Measurements from ENCODE around the gene SCNN1B.
"Not testable (repeated sequence)": the region's sequence is repeated elsewhere in the genome, so short reads cannot be mapped to it uniquely, and the experiment has no call there.

Gene SCNN1B

GRCh38 chr16:23378256-23378655 lies 76.2 kb downstream of the SCNN1B start:
- DNase-seq (ENCODE audit: low read depth in 2 of 2, low spot score in 1 of 2) = no peak

GRCh38 chr16:23378921-23379320 lies 76.8 kb downstream of the SCNN1B start:
- no peak for DNase-seq (ENCODE audit: low read depth in 2 of 2, low spot score in 1 of 2)

GRCh38 chr16:23379707-23380106 lies 77.6 kb downstream of the SCNN1B start:
- DNase-seq (ENCODE audit: low read depth in 2 of 2, low spot score in 1 of 2) = no peak

GRCh38 chr16:23380501-23380951 lies 78.4 kb downstream of the SCNN1B start:
- no peak for DNase-seq (ENCODE audit: low read depth in 2 of 2, low spot score in 1 of 2)

GRCh38 chr16:23381702-23382101 lies 79.6 kb downstream of the SCNN1B start:
- not testable (repeated sequence) for DNase-seq (ENCODE audit: low read depth in 2 of 2, low spot score in 1 of 2)

- DNase-seq (ENCODE audit: low read depth in 2 of 2, low spot score in 1 of 2) = no peak
Measured at GRCh38 chr16:23382279-23382678, 80.2 kb downstream of the SCNN1B start.

- DNase-seq (ENCODE audit: low read depth in 2 of 2, low spot score in 1 of 2) = no peak
Measured at GRCh38 chr16:23383881-23384280, 81.8 kb downstream of the SCNN1B start.

- DNase-seq (ENCODE audit: low read depth in 2 of 2, low spot score in 1 of 2) = no peak
Measured at GRCh38 chr16:23384878-23385277, 82.8 kb downstream of the SCNN1B start.

GRCh38 chr16:23385441-23385840 lies 83.3 kb downstream of the SCNN1B start:
- no peak for DNase-seq (ENCODE audit: low read depth in 2 of 2, low spot score in 1 of 2)

GRCh38 chr16:23387666-23388065 lies 85.6 kb downstream of the SCNN1B start:
- DNase-seq (ENCODE audit: low read depth in 2 of 2, low spot score in 1 of 2) = no peak

GRCh38 chr16:23388786-23389185 lies 86.7 kb downstream of the SCNN1B start:
- no peak for DNase-seq (ENCODE audit: low read depth in 2 of 2, low spot score in 1 of 2)

GRCh38 chr16:23389201-23389600 lies 87.1 kb downstream of the SCNN1B start:
- DNase-seq (ENCODE audit: low read depth in 2 of 2, low spot score in 1 of 2) = no peak

- DNase-seq (ENCODE audit: low read depth in 2 of 2, low spot score in 1 of 2) = not testable (repeated sequence)
Measured at GRCh38 chr16:23389936-23390335, 87.8 kb downstream of the SCNN1B start.

- DNase-seq (ENCODE audit: low read depth in 2 of 2, low spot score in 1 of 2) = no peak
Measured at GRCh38 chr16:23391381-23392222, 89.5 kb downstream of the SCNN1B start.

- DNase-seq (ENCODE audit: low read depth in 2 of 2, low spot score in 1 of 2) = no peak
Measured at GRCh38 chr16:23392223-23392600, 90.1 kb downstream of the SCNN1B start.

- DNase-seq (ENCODE audit: low read depth in 2 of 2, low spot score in 1 of 2) = no peak
Measured at GRCh38 chr16:23394141-23394831, 92.2 kb downstream of the SCNN1B start.

GRCh38 chr16:23395732-23396131 lies 93.6 kb downstream of the SCNN1B start:
- DNase-seq (ENCODE audit: low read depth in 2 of 2, low spot score in 1 of 2) = no peak

- no peak for DNase-seq (ENCODE audit: low read depth in 2 of 2, low spot score in 1 of 2)
Measured at GRCh38 chr16:23397464-23397863, 95.4 kb downstream of the SCNN1B start.

- no peak for DNase-seq (ENCODE audit: low read depth in 2 of 2, low spot score in 1 of 2)
Measured at GRCh38 chr16:23398987-23399805, 97.1 kb downstream of the SCNN1B start.

GRCh38 chr16:23400447-23400846 lies 98.3 kb downstream of the SCNN1B start:
- DNase-seq (ENCODE audit: low read depth in 2 of 2, low spot score in 1 of 2) = not testable (repeated sequence)

GRCh38 chr16:23401139-23401538 lies 99.0 kb downstream of the SCNN1B start:
- no peak for DNase-seq (ENCODE audit: low read depth in 2 of 2, low spot score in 1 of 2)

GRCh38 chr16:23402100-23402499 lies 100.0 kb downstream of the SCNN1B start:
- no peak for DNase-seq (ENCODE audit: low read depth in 2 of 2, low spot score in 1 of 2)
